ENCODE results near the gene PRAMEF12.
"Not testable (repeated sequence)": the region's sequence is repeated elsewhere in the genome, so short reads cannot be mapped to it uniquely, and the experiment has no call there.

DNA sequence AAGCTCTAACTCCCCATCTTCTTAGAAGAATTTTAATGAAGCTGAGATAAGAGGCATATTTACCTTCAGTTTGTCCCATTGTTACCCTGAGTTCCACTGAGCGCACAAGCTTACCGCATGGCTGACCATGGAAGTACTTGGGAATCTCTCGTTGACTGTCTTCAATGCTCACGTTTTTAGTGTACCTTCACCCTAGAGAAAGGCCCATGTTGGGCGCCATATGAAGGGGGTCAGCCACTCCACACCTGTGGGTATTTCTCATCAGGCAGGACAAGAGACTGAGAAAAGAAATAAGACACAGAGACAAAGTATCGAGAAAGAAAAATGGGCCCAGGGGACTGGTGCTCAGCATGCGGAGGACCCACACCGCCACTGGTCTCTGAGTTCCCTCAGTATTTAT is 11.2 kb downstream of the PRAMEF12 start:
- TF ChIP-seq, protein P1, sequence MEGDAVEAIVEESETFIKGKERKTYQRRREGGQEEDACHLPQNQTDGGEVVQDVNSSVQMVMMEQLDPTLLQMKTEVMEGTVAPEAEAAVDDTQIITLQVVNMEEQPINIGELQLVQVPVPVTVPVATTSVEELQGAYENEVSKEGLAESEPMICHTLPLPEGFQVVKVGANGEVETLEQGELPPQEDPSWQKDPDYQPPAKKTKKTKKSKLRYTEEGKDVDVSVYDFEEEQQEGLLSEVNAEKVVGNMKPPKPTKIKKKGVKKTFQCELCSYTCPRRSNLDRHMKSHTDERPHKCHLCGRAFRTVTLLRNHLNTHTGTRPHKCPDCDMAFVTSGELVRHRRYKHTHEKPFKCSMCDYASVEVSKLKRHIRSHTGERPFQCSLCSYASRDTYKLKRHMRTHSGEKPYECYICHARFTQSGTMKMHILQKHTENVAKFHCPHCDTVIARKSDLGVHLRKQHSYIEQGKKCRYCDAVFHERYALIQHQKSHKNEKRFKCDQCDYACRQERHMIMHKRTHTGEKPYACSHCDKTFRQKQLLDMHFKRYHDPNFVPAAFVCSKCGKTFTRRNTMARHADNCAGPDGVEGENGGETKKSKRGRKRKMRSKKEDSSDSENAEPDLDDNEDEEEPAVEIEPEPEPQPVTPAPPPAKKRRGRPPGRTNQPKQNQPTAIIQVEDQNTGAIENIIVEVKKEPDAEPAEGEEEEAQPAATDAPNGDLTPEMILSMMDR (IDR thresholded peaks at IDR 0.05) = not testable (repeated sequence)
- TF ChIP-seq POLR2A (IDR thresholded peaks at IDR 0.05) = not testable (repeated sequence)
